H9 (cell line): ENCODE results near the gene AHDC1. TPM values are rescaled to one million over a fixed set of nuclear protein-coding genes. Genes with fewer than 3 reads are reported as not detected.

Source experiments
- DNase-seq: peaks from one replicate; pipeline ENCODE4 v3.0.0-alpha.2; 2017
- H2AFZ ChIP-seq: one replicate; pipeline ENCODE4 v1.6.1; 2013; ENCODE audit warnings: mild to moderate bottlenecking, low read length, control low read depth, moderate library complexity
- H2AK5ac ChIP-seq: 2 replicates; pipeline ENCODE4 v1.6.1; 2013; ENCODE audit warnings: low read length, control low read depth, mixed read lengths; ENCODE audit not compliant: insufficient read length
- H2BK120ac ChIP-seq: one replicate; pipeline ENCODE4 v1.6.1; 2013; ENCODE audit warnings: low read depth, mild to moderate bottlenecking, low read length, control low read depth, inconsistent platforms; ENCODE audit not compliant: poor library complexity, severe bottlenecking
- H2BK12ac ChIP-seq: 2 replicates; pipeline ENCODE4 v1.6.1; 2013; ENCODE audit warnings: low read length, control low read depth, mixed read lengths, low read depth; ENCODE audit not compliant: insufficient read length
- H2BK15ac ChIP-seq: 2 replicates; pipeline ENCODE4 v1.6.1; 2013; ENCODE audit warnings: low read depth, low read length, control low read depth
- H2BK20ac ChIP-seq: one replicate; pipeline ENCODE4 v1.6.1; 2013; ENCODE audit warnings: low read depth, mild to moderate bottlenecking, low read length, control low read depth, inconsistent platforms; ENCODE audit not compliant: poor library complexity, severe bottlenecking
- H2BK5ac ChIP-seq: 2 replicates; pipeline ENCODE4 v1.6.1; 2013; ENCODE audit warnings: low read length, control low read depth, mixed read lengths; ENCODE audit not compliant: insufficient read length
- H3K14ac ChIP-seq: 2 replicates; pipeline ENCODE4 v1.6.1; 2013; ENCODE audit warnings: low read length, control low read depth; ENCODE audit not compliant: insufficient read depth
- H3K18ac ChIP-seq: 2 replicates; pipeline ENCODE4 v1.6.1; 2013; ENCODE audit warnings: low read depth, mild to moderate bottlenecking, mixed read lengths, low read length, control low read depth; ENCODE audit not compliant: insufficient read length
- H3K23ac ChIP-seq: 2 replicates; pipeline ENCODE4 v1.6.1; 2013; ENCODE audit warnings: low read length, control low read depth, mixed read lengths, low read depth; ENCODE audit not compliant: insufficient read length
- H3K23me2 ChIP-seq: 2 replicates; pipeline ENCODE4 v1.6.1; 2013; ENCODE audit warnings: low read depth, mild to moderate bottlenecking, mixed read lengths, low read length, control low read depth; ENCODE audit not compliant: insufficient read length, poor library complexity, severe bottlenecking
- H3K27ac ChIP-seq: 2 replicates; pipeline ENCODE4 v1.5.1; 2013; ENCODE audit warnings: low read length, control low read depth, mixed read lengths, low read depth; ENCODE audit not compliant: insufficient read length
- H3K27me3 ChIP-seq: 2 replicates; pipeline ENCODE4 v1.6.1; 2013; ENCODE audit warnings: low read length, control low read depth, inconsistent platforms; ENCODE audit not compliant: insufficient read depth
- H3K4ac ChIP-seq: 2 replicates; pipeline ENCODE4 v1.6.1; 2013; ENCODE audit warnings: low read depth, mild to moderate bottlenecking, control low read depth, inconsistent platforms, low read length, moderate library complexity
- H3K4me1 ChIP-seq: 2 replicates; pipeline ENCODE4 v1.6.1; 2013; ENCODE audit warnings: low read length, control low read depth, inconsistent platforms; ENCODE audit not compliant: insufficient read depth
- H3K4me2 ChIP-seq: 2 replicates; pipeline ENCODE4 v1.6.1; 2013; ENCODE audit warnings: low read length, control low read depth, mixed read lengths; ENCODE audit not compliant: insufficient read length, insufficient read depth
- H3K56ac ChIP-seq: 2 replicates; pipeline ENCODE4 v1.6.1; 2013; ENCODE audit warnings: low read depth, mild to moderate bottlenecking, mixed read lengths, low read length, control low read depth; ENCODE audit not compliant: insufficient read length
- H3K79me1 ChIP-seq: 2 replicates; pipeline ENCODE4 v1.6.1; 2013; ENCODE audit warnings: low read depth, mild to moderate bottlenecking, moderate library complexity, low read length, control low read depth, inconsistent platforms; ENCODE audit not compliant: insufficient read depth, poor library complexity, severe bottlenecking
- H3K79me2 ChIP-seq: 2 replicates; pipeline ENCODE4 v1.6.1; 2013; ENCODE audit warnings: low read length, control low read depth, inconsistent platforms; ENCODE audit not compliant: insufficient read depth
- H3K9ac ChIP-seq: 2 replicates; pipeline ENCODE4 v1.6.1; 2013; ENCODE audit warnings: low read length, control low read depth, mixed read lengths; ENCODE audit not compliant: insufficient read length; ENCODE audit errors: extremely low read depth
- H3K9me3 ChIP-seq: one replicate; pipeline ENCODE4 v1.6.1; 2013; ENCODE audit warnings: low read depth, low read length, inconsistent platforms; ENCODE audit not compliant: control insufficient read depth
- H3T11ph ChIP-seq: one replicate; pipeline ENCODE4 v1.6.1; 2013; ENCODE audit warnings: mild to moderate bottlenecking, low read length, control low read depth, inconsistent platforms
- H4K20me1 ChIP-seq: one replicate; pipeline ENCODE4 v1.6.1; 2013; ENCODE audit not compliant: control insufficient read depth, insufficient read length, insufficient read depth
- H4K5ac ChIP-seq: 2 replicates; pipeline ENCODE4 v1.6.1; 2013; ENCODE audit warnings: low read depth, mild to moderate bottlenecking, mixed read lengths, low read length, control low read depth; ENCODE audit not compliant: insufficient read length
- H4K8ac ChIP-seq: replicated peaks from 2 replicates; pipeline ENCODE4 v1.6.1; 2013; ENCODE audit warnings: low read length, control low read depth, mixed read lengths, low read depth; ENCODE audit not compliant: insufficient read length
- H4K91ac ChIP-seq: 2 replicates; pipeline ENCODE4 v1.6.1; 2013; ENCODE audit warnings: low read depth, mild to moderate bottlenecking, moderate library complexity, mixed read lengths, low read length, control low read depth; ENCODE audit not compliant: insufficient read length
- H3K27ac Mint-ChIP-seq, 3 experiments: 2 replicates in 2 of 3; 3 replicates in 1 of 3; pipeline ENCODE4 v1.8.0; 2020 to 2021; ENCODE audit warnings: mixed read lengths in 3 of 3, mild to moderate bottlenecking in 1 of 3, moderate library complexity in 1 of 3
- H3K27me3 Mint-ChIP-seq: 2 replicates; pipeline ENCODE4 v1.8.0; 2021; ENCODE audit warnings: low read depth, mild to moderate bottlenecking, moderate library complexity, mixed read lengths
- H3K36me3 Mint-ChIP-seq, 3 experiments: 2 replicates in 2 of 3; 3 replicates in 1 of 3; pipeline ENCODE4 v1.8.0; 2020 to 2021; ENCODE audit warnings: low read depth in 3 of 3, mixed read lengths in 3 of 3; ENCODE audit not compliant: insufficient read depth in 1 of 3
- H3K4me1 Mint-ChIP-seq, 2 experiments: 2 replicates each; pipeline ENCODE4 v1.8.0; 2020; ENCODE audit warnings: mixed read lengths in 2 of 2
- H3K4me3 Mint-ChIP-seq, 2 experiments: 2 replicates in 1 of 2; 3 replicates in 1 of 2; pipeline ENCODE4 v1.8.0; 2020 to 2021; ENCODE audit warnings: mild to moderate bottlenecking in 2 of 2, mixed read lengths in 2 of 2, moderate library complexity in 1 of 2
- H3K9me3 Mint-ChIP-seq, 2 experiments: 2 replicates in 1 of 2; 3 replicates in 1 of 2; pipeline ENCODE4 v1.8.0; 2020; ENCODE audit warnings: mild to moderate bottlenecking in 2 of 2, mixed read lengths in 2 of 2, moderate library complexity in 1 of 2
- WGBS: extraction: QIAGEN DNeasy Blood & Tissue Kit; methylation state at CpG from one replicate; pipeline ENCODE4 v1.1.7; 2013; ENCODE audit warnings: missing lambda C conversion rate, low lambda C conversion rate, mixed read lengths; ENCODE audit not compliant: insufficient read length; ENCODE audit errors: extremely low coverage; 5-methylcytosine and 5-hydroxymethylcytosine counted together
- total RNA-seq: library from RNA; stranded (reverse); gene quantifications from 2 replicates; pipeline ENCODE4 v1.2.1, GENCODE V29; 2021
- TF ChIP-seq, protein P1 (sequence below): fragments of 200-600 bp; sonication (generic); conservative IDR thresholded peaks from 3 replicates; pipeline ENCODE4 v1.8.0; 2021; ENCODE audit warnings: antibody characterized with exemption, mild to moderate bottlenecking

AHDC1 gene
- total RNA-seq, 1 experiment from 2014 or later, result 29.4 TPM

- Histone ChIP-seq H3K4me1 (peaks cover 7% of the 10 kb centered on the region; the same call in 1 of the 2 replicates), H3K79me1 (no peaks in the 10 kb centered on the region), H4K20me1 (peaks cover 2% of the 10 kb centered on the region), H3T11ph (no peak overlapping the region), H3K4ac (no peak overlapping the region), H3K4me2 (no peak overlapping the region), H3K23me2 (no peaks in the 10 kb centered on the region), H3K27ac (no peak overlapping the region), H3K27me3 (no peaks in the 10 kb centered on the region), H2BK5ac (no peak overlapping the region), H3K14ac (no peak overlapping the region), H2AFZ (no peak overlapping the region), H2BK120ac (no peak overlapping the region), H2BK12ac (no peak overlapping the region), H3K9ac (no peak overlapping the region), H2BK20ac (no peak overlapping the region), H2BK15ac (no peak overlapping the region), H3K23ac (no peak overlapping the region), H3K79me2 (peaks cover 2% of the 10 kb centered on the region; the same call in 1 of the 2 replicates), H4K8ac (no peak overlapping the region), H4K91ac (no peak overlapping the region), H2AK5ac (no peak overlapping the region), H3K56ac (no peak overlapping the region), H4K5ac (no peak overlapping the region), H3K9me3 (no peaks in the 10 kb centered on the region), H3K18ac (no peak overlapping the region)
- TF ChIP-seq, protein P1, sequence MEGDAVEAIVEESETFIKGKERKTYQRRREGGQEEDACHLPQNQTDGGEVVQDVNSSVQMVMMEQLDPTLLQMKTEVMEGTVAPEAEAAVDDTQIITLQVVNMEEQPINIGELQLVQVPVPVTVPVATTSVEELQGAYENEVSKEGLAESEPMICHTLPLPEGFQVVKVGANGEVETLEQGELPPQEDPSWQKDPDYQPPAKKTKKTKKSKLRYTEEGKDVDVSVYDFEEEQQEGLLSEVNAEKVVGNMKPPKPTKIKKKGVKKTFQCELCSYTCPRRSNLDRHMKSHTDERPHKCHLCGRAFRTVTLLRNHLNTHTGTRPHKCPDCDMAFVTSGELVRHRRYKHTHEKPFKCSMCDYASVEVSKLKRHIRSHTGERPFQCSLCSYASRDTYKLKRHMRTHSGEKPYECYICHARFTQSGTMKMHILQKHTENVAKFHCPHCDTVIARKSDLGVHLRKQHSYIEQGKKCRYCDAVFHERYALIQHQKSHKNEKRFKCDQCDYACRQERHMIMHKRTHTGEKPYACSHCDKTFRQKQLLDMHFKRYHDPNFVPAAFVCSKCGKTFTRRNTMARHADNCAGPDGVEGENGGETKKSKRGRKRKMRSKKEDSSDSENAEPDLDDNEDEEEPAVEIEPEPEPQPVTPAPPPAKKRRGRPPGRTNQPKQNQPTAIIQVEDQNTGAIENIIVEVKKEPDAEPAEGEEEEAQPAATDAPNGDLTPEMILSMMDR, result no peak
- H3K9me3 Mint-ChIP-seq, result no peaks in the 10 kb centered on the region
- H3K36me3 Mint-ChIP-seq, result no peaks in the 10 kb centered on the region
- no peak for DNase-seq
- no CpG with 5 or more reads among the region's 13 CpGs for WGBS
- H3K4me1 Mint-ChIP-seq, result peaks cover 9 to 19% of the 10 kb centered on the region in 2 experiments; a peak in 3 of 4 replicates
- H3K27me3 Mint-ChIP-seq, result no peaks in the 10 kb centered on the region
- H3K27ac Mint-ChIP-seq, result no peak overlapping the region
- H3K4me3 Mint-ChIP-seq, result no peak overlapping the region
Measured at GRCh38 chr1:27589841-27590426, 14.0 kb downstream of the AHDC1 start.
